AG08396 (cell line): ENCODE results near the gene PDK2.

ENCODE experiments used
- DNase-seq: peaks from one replicate; pipeline ENCODE4 v3.0.0; 2012; ENCODE audit warnings: low spot score, mixed read lengths

The PDK2 gene

GRCh38 chr17:50117202-50118051 is 22.3 kb downstream of the PDK2 start:
- peak; percentile 81 for DNase-seq

DNA sequence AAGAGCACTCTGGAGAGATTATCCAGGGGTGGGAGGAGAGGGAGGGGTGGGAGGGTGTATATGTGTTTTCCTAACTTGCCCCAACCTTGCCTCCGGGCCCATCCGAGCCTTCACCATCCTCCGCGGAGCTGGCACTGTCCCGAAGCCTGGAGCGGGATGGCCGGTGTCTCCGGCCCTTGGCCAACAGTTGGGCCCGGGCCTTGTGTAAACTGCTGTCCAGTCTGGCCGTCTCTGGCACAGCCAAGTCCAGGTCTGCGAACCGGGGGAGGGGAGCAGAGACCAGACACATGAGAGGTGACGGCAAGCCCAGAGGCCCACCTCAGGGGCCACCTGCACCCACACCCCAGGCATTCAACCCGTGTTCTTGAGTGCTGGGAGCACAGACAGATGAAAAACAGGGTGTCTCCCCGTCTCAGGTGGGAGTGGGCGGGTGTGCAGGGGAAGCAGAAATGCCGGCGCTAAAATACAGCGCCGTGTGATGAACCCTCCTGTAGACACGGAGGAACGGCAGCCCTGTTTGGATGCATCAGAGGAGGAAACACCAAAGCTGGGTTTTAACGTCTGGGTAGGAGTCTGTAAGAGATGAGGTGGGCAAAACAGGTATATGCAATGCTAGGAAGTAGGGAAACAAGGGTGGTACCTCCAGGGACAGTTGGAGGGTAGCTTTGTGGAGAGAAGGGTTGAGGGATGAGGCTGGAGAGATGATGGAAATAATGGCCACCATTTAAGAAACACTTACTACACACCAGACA is 23.1 kb downstream of the PDK2 start:
- DNase-seq: no peak

DNA sequence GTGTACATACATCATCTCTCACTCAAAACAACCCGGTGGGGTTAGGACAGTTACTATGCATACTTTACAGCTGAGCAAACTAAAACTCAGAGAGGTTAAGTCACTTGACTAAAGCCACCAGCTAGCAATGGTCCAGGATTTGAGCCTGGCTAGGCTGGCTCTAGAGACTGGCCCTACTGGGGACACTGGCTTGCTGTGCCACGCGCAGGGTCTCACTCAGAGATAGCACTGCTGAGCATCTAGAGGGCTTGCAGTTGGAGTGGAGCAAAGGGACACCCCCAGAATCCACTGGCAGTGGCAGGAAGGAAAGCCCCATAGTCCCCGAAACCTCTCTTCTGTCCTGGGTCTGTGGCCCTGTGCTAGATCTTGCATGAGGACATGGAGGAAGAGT is 23.7 kb downstream of the PDK2 start:
- no peak for DNase-seq

- DNase-seq: no peak
Measured at GRCh38 chr17:50120475-50121253, 25.5 kb downstream of the PDK2 start.

DNA sequence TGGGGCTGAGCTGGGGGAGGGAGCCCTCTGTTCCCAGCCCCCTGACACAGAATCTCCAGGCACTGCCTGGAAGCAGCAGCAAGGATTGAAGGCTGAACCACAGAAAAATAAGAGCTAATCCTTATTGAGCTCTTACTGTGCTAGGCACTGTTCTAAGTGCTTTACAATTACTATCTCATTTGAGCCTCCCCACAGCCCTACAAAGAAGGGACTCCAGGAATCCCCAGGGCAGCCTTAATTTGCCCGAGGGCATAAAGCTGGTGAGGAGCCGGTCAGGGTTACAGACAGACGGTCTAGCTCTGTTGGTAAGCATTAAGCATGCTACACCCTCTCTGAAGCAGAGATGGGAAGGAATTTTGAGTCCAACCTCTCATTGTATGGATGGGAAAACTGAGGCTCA is 27.8 kb downstream of the PDK2 start:
- no peak for DNase-seq

- DNase-seq: peak; percentile 60
Measured at GRCh38 chr17:50123649-50124349, 28.6 kb downstream of the PDK2 start.

GRCh38 chr17:50125420-50125997 is 30.4 kb downstream of the PDK2 start:
- DNase-seq: no peak

GRCh38 chr17:50127697-50128361 is 32.7 kb downstream of the PDK2 start:
- no peak for DNase-seq

DNA sequence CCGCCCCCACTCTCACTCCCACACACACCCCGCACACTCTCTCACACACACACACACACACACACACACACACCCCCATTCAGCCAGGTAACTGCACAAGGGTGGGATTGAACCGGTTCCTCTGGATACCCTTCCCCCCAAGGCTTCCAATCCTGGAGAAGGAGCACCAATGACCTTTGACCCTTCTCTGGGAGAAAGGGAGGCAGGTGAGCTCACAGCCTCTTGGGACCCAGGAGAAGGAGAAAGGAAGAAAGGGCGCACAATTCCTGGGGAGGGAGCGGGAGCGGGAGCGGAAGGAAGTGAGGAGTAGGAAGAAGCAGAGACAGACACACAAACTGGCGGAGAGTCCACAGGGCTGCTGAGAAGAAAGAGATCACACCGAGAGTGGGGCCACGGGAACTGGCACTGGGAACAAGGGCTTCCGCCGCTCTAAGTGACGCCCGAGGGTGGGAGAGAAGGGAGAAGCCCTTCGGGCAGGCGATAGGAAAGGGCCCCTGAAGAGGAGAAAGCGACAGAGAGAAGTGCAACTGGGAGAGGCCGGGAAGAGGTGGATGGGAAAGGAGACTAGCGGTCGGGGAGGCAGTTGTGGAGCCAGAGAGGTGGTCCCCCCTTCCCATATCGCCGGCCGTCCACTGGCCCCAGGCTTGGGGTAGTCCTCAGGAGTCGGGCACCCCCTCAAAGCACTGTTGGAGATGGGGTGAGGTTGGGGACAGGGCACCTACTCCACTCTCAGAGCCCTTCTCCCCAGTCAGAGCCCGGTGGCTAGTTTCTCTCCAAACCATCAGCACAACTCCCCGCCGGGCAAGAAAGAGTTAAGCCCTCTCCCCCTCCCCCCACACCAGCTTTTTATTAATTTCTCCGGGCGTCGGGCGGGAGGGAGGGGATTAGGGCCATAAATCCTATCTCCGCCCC is 33.5 kb downstream of the PDK2 start:
- no peak for DNase-seq

- DNase-seq: no peak
Measured at GRCh38 chr17:50129353-50129727, 34.2 kb downstream of the PDK2 start.

DNA sequence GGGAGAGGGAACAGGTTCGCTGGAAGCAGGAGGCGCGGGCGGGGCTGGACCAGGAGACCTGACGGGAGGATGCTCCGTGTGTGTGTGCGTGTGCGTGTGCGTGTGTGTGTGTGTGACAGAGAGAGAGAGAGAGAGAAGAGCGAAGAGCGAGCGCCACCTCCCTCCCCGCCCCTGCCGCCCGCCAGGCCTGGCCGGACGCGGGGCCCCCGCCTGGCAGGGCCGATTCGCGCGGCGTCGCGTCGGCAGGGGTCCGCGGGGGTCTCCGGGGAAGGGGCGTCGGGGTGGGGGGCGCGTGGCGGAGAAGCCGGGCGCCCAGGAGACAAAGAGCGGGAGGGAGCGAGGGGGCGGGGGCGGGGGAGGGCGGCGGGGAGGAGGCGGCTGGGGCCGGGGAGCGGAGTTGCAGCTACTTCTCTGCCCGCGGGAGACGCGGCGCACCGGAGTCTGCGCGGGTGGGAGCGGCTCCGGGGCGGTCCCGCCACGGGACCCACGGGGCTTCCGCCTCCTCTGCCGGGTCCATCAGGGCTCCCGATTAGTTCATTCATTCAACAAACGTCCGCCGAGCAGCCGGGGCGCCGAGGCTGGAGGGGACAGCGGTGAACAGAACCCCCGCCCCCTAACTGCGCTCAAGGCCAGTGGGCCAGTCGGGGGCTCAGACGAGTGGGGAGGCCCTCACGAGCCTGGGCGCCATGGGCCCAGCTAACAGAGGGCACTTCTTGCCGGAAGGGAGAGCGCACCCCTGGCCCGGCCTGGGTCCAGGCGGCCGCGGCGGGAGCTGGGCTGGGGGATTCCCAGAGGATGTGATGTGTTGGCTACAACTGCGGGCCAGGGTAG is 34.8 kb downstream of the PDK2 start, which contains the start of gene SAMD14:
Gene SAMD14 (minus strand): TSS at position 433 of the 831 bp plus-strand sequence. CDS start 5,201 bp downstream, outside the sequence.
- DNase-seq: peak; percentile 87

DNA sequence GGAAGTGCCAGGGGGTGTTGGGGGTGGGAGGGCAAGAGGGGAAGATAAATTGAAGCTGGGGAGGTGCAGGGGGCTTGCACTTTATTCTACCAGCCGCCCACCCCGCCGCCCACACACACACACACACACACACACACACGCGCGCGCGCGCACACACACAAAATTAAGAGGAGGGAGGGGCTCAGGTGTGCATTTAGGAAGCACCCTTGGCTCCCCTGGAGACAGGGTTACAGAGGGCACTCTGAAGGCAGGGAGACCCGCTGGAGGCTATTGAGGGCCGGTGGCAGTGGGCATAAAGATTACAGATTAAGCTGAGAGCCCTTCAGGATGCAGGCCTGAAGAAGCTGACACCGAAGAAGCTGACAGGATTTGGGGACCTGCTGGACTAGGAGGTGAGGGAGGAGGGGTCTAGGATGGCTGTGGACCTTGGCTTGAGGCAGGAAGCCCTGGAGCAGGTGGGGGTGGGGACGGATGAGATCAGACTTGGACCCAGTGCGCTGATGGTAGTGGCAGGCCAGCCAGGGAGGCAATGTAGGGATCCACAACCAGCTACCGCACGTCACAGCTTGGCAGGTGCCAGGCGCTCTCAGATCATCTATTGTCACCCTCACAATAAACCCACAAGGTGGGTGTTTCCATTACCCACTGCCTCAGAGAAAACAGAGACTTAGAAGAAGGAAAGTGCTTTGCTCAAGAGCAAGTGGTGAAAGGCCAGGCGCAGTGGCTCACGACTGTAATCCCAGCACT is 35.6 kb downstream of the PDK2 start:
- no peak for DNase-seq

DNA sequence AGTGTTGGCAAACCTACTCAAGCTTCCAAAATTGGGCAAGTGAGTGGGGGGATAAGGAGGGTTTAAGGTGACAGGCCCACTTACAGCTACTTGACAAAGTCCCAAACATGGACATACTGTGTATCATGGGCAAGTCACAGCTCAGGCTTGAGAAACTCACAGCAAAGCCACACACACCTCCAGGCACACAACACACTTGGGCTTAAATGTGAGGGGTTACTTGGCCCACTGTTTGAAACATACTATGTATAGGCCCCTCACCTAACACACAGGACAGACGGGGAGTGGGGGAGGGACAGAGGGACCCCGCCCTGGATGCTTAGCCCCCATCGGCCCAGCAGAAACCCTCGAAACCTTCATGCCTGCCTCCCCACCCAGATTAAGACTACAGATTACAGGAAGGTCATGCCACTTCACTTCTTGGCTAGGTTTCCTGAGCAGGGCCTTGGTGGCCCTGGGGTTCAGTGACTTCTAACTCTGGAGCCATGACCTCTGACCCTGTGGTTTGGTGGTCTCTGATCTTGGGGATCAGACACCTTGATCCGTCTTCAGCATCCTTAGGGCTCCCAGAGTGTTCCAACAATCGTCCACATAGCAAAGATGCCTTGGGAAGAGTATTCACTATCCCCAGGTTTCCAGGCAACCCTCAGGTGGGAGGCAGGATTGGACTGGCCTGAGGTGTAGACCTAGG is 37.1 kb downstream of the PDK2 start:
- no peak for DNase-seq

- DNase-seq: peak; percentile 86
Measured at GRCh38 chr17:50133028-50133768, 38.0 kb downstream of the PDK2 start.

DNA sequence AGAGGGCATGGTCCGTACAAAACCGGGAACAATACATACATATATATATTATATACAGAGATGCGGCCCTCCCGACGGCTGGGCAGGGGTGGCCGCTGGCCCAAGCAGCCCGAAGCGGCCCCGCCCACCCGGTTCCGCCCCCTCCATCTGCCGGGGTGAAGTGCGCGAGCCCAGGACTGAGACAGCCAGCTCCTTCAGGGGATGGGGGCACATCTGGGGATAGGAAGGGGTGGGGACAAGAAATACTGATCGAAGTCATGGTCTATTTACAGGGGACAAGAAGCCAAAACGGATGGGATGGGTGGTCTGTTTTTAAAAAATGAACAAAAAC is 38.6 kb downstream of the PDK2 start:
- no peak for DNase-seq

DNA sequence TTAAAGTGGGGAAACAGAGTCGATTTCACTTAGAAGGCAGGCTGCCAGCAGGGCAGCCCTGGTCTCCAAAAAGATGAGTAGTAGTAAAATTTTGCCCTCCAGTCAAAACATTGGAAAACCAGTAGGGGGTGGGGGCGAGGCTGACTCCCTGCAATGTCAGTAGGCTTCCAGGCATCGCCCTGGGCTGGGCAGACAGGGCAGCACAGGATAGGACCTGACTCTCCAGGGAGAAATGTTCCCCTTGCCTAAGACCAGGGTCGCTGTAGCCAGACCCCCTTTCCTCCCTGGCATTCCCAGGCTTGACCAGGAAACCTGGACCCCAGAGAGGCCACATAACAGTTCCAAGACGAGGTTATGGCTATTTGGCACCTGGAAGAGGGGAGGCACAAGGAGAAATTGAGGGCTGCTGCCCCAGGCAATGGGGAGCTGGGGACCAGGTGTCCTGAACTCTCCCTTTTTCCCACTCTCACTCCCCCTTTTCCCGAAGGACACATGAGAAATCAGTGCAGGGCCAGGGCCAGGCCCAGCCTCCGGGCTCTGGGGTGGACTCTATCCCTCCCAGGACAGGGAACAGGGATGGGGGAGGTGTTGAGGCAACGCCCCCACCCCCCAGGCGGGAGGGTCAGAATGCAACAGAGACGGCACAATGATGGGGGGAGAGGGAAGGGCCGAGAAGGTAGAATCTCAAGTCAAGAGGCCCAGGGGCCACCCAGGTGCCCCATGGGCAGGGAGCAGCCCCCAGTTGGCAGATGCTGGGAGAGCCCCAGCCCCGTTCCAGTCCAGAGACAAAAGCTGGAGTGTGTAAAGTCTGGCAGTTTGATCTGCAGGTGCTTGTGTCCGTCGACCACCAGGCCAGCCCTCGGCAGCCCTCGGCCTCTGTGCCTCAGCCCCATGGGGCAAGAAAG is 39.3 kb downstream of the PDK2 start:
- no peak for DNase-seq
